GM20431 (cell line): ENCODE data around the gene RTTN.

Source experiments
- in situ Hi-C: fragments of 300-500 bp; cut with MseI, MboI; formaldehyde crosslinking; loops from one replicate; pipeline ENCODE4 v1.15.0; 2020; ENCODE audit warnings: low sequenced_read_pairs; ENCODE audit not compliant: unreplicated experiment

Gene RTTN

GRCh38 chr18:69953191-69953590 is 252.3 kb downstream of the RTTN start:
- in situ Hi-C loops = no loop called here
